Activated CD8-positive, alpha-beta memory T cell treated with anti-CD3 and anti-CD28 coated beads, Interleukin-2, amount 50 U/mL, for 4 hours (primary cell): ENCODE measurements around the gene PLPP6.
A peak's percentile ranks its signal among the peaks of the same experiment; 100 is the strongest.
"Not testable (repeated sequence)": the region's sequence is repeated elsewhere in the genome, so short reads cannot be mapped to it uniquely, and the experiment has no call there.

ENCODE experiments used
- DNase-seq: peaks from one replicate; pipeline ENCODE4 v3.0.0-alpha.2; 2020

The PLPP6 gene

GRCh38 chr9:4662108-4662988, at the start of gene PLPP6:
Gene PLPP6 (plus strand): TSS chr9:4662294. CDS start chr9:4662376, 82 bp downstream.
- DNase-seq: peak; percentile 67

- DNase-seq: no peak
Observed at GRCh38 chr9:4614627-4615026, 47.5 kb upstream of the PLPP6 start.

DNA sequence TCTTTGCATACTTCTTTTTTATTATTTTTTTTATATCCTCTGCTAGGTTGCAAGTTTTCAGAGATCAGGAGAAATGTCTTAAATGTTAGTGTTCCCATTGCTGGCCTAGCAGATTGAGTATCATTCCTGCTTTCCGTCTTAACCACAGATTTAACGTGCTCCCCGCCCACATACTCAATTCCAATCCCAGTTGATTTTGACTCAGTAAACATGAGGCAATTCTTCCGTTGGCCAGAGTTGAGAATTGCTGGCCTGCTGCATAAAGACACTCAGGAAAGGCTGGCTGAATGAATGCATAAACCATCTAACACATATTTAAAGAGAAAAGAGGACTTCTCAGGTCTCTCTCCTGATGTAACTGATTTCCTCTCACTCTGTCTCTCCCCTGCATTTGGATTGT, 46.8 kb upstream of the PLPP6 start:
- no peak for DNase-seq

- no peak for DNase-seq
Observed at GRCh38 chr9:4615778-4616177, 46.3 kb upstream of the PLPP6 start.

GRCh38 chr9:4617752-4618151, 44.3 kb upstream of the PLPP6 start:
- no peak for DNase-seq

DNA sequence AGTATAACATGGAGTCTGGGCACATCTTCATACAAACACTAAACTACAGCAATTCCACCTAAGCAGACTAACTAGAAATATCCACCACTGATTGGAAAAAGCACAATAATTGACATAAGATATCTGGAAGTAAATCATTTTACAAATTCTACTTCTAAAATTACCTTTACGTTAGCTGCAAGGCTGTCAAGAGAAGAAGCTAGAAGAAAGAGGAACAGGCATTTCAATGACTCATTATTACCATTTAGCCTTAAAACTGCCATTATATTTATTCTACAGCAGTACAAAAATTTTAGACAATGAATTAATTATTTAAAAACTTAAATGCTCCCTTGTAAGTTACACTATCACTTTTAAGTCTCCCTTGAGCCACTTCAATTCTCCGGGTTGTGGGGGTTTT, 43.4 kb upstream of the PLPP6 start:
- DNase-seq: no peak

- no peak for DNase-seq
Observed at GRCh38 chr9:4620057-4620765, 41.9 kb upstream of the PLPP6 start.

GRCh38 chr9:4620881-4621555, 41.1 kb upstream of the PLPP6 start:
- no peak for DNase-seq

GRCh38 chr9:4622016-4622415, 40.1 kb upstream of the PLPP6 start:
- no peak for DNase-seq

- no peak for DNase-seq
Observed at GRCh38 chr9:4630836-4631235, 31.3 kb upstream of the PLPP6 start.

DNA sequence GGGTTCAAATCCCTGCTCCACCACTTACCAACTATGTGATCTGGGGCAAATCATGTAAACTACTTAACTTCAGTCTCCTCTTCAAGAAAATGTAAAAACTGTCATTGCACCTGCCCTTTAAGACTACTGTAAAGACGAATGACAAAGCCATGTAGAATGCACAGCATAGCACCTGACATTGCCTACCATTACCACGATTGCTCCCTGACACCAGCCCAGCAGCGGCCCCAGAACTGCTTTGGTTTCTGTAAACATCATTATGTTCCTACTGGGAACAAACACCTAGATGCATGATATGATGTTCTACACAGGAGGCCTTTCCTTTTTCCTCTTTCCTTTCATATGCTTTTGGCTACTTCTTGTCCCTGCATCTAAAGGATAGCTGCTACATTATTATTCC, 23.1 kb upstream of the PLPP6 start:
- no peak for DNase-seq

- no peak for DNase-seq
Observed at GRCh38 chr9:4639420-4639819, 22.7 kb upstream of the PLPP6 start.

DNA sequence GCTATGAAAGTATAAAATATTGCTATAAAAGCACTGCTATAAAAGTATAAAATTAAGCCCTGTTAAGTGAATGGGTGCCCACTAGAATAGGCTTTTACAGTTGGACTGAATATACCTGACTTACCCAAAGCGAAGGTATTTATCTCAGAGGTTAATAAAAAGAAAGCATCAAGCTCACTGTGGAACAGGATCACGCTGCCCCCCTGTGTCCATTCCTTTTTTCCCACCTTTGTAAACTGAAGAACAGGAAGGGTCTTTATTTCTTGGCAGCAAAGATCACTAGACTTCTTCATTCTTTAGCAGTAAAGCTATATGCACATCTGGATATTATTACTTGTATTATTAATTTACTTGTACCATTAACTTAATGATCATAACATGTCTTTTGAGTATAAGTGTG, 22.1 kb upstream of the PLPP6 start:
- peak; percentile 48 for DNase-seq

DNA sequence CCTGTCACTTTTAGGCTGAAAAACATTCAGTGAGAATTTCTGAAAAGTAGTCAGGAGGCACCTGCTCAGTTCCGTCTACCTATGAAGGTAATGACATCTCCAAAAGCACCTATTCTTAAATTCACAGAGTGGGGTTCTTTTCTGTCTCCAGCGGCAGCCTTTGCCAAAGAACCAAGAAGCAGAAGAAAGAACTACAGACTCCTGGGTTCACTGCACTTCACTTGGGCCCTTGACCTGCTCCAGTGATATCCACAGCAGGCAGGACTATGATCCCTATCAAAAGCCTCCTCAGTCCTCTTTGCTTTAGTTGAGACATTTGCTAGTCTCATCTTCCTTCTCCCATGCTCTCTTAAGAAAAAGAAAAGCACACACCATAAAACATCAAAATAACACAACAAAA, 19.7 kb upstream of the PLPP6 start:
- no peak for DNase-seq

- DNase-seq: no peak
Observed at GRCh38 chr9:4654084-4654483, 8.0 kb upstream of the PLPP6 start.

DNA sequence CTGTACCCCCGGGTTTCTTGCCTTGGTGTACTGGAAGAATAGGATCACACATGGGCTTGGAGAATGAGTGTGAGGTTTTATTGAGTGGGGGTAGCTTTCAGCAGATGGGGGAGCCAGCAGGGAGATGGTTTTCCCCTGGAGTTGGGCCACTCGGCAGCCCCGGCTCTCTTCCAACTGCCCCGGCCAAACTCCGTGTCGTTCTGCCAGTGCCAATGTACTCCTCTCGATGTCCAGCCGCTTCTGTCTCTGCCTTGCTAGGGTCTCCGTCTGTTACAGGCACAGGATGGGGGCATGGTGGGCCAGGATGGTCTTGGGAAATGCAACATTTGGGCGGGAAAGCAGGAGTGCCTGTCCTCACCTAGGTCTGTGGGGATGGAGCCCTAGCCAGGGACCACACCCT, 7.6 kb upstream of the PLPP6 start:
- DNase-seq: no peak

GRCh38 chr9:4656196-4656595, 5.9 kb upstream of the PLPP6 start:
- not testable (repeated sequence) for DNase-seq

DNA sequence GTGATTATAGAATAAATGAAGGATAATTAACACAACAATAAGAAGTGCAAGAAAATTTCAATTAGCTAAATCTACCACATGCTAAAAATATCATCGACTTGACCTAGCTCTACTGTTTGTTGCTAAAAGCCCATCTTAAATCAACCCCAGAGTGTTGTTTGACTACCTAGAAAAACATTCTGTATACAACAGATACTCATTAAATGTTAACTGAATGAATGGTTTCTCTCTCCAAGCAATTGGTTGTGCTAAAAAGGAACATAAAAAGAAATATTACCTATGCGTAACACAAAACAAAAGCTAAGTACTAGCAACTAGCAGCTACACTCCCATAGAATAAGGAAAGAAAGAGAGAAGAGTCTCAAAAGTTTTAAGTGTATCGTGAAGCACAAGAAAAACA, 5.5 kb upstream of the PLPP6 start:
- no peak for DNase-seq

GRCh38 chr9:4657426-4658159, 4.5 kb upstream of the PLPP6 start:
- no peak for DNase-seq

- DNase-seq: not testable (repeated sequence)
Observed at GRCh38 chr9:4660665-4661064, 1.4 kb upstream of the PLPP6 start.

GRCh38 chr9:4661165-4661564, 929 bp upstream of the PLPP6 start:
- no peak for DNase-seq

DNA sequence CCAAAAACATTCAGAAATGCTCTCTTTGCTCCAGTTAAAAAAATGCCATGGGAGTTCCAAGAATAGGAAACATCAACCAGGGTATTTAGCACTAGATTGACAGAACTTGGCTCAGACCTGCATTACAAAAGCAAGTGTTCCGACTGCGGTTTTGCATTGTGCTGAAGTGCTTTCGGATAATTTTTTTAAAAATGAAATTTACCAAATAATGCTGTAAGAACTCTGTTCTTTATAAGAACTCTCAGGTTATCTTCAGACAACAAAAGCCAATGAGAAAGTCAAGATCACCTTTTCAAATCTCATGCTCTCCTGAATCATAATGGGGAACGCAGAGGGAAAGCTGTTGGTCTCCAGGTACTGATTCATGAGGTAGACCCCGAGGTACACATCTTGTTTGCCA, 483 bp upstream of the PLPP6 start:
- no peak for DNase-seq
